ENCODE results near the gene SERPINB6. TPM values are rescaled to one million over a fixed set of nuclear protein-coding genes. Genes with fewer than 3 reads are reported as not detected.
"Not testable (repeated sequence)": the region's sequence is repeated elsewhere in the genome, so short reads cannot be mapped to it uniquely, and the experiment has no call there.

The SERPINB6 gene
- total RNA-seq: 31.8 TPM

- ATAC-seq (peak; percentile 88), DNase-seq (ENCODE audit: low spot score) (peak; percentile 93)
Measured at GRCh38 chr6:2971420-2972218, at the start of gene SERPINB6. TSS of gene SERPINB6 (minus strand) at chr6:2971567. CDS start at chr6:2959332, 12,235 bp downstream.

- no peak for DNase-seq (ENCODE audit: low spot score)
- ATAC-seq: no peak
Measured at GRCh38 chr6:3019749-3020320, 48.5 kb upstream of the SERPINB6 start.

- DNase-seq (ENCODE audit: low spot score) (no peak), ATAC-seq (no peak)
Measured at GRCh38 chr6:3019065-3019464, 47.7 kb upstream of the SERPINB6 start.

- ATAC-seq (no peak), DNase-seq (ENCODE audit: low spot score) (peak; percentile 40)
Measured at GRCh38 chr6:3017304-3017703, 45.9 kb upstream of the SERPINB6 start.

- DNase-seq (ENCODE audit: low spot score) (peak; percentile 39), ATAC-seq (no peak)
Measured at GRCh38 chr6:3016473-3017280, 45.3 kb upstream of the SERPINB6 start.

- DNase-seq (ENCODE audit: low spot score) (peak; percentile 42), ATAC-seq (no peak)
Measured at GRCh38 chr6:3015144-3015543, 43.8 kb upstream of the SERPINB6 start.

GRCh38 chr6:3014675-3015066 is 43.3 kb upstream of the SERPINB6 start:
- no peak for ATAC-seq
- DNase-seq (ENCODE audit: low spot score): no peak

GRCh38 chr6:3013901-3014674 is 42.7 kb upstream of the SERPINB6 start:
- ATAC-seq (no peak), DNase-seq (ENCODE audit: low spot score) (peak; percentile 41)

GRCh38 chr6:3013486-3013885 is 42.1 kb upstream of the SERPINB6 start:
- ATAC-seq: peak; percentile 70
- DNase-seq (ENCODE audit: low spot score): peak; percentile 59

- DNase-seq (ENCODE audit: low spot score) (no peak), ATAC-seq (no peak)
Measured at GRCh38 chr6:3011592-3011991, 40.2 kb upstream of the SERPINB6 start.

- DNase-seq (ENCODE audit: low spot score): no peak
- ATAC-seq: no peak
Measured at GRCh38 chr6:3011158-3011557, 39.8 kb upstream of the SERPINB6 start.

- DNase-seq (ENCODE audit: low spot score) (no peak), ATAC-seq (no peak)
Measured at GRCh38 chr6:3009930-3010329, 38.6 kb upstream of the SERPINB6 start.

GRCh38 chr6:3008712-3009265 is 37.4 kb upstream of the SERPINB6 start:
- ATAC-seq: not testable (repeated sequence)

GRCh38 chr6:3007571-3007970 is 36.2 kb upstream of the SERPINB6 start:
- DNase-seq (ENCODE audit: low spot score): no peak

More at GRCh38 chr6:3008712-3009265, 37.4 kb upstream of the SERPINB6 start:
- DNase-seq (ENCODE audit: low spot score): not testable (repeated sequence)

GRCh38 chr6:3006476-3006875 is 35.1 kb upstream of the SERPINB6 start:
- DNase-seq (ENCODE audit: low spot score) (no peak), ATAC-seq (no peak)

More at GRCh38 chr6:3007571-3007970, 36.2 kb upstream of the SERPINB6 start:
- no peak for ATAC-seq

- DNase-seq (ENCODE audit: low spot score): peak; percentile 38
- ATAC-seq: no peak
Measured at GRCh38 chr6:3005874-3006273, 34.5 kb upstream of the SERPINB6 start.

GRCh38 chr6:3005077-3005476 is 33.7 kb upstream of the SERPINB6 start:
- no peak for ATAC-seq
- no peak for DNase-seq (ENCODE audit: low spot score)

GRCh38 chr6:3003226-3003625 is 31.9 kb upstream of the SERPINB6 start:
- DNase-seq (ENCODE audit: low spot score): peak; percentile 24
- not testable (repeated sequence) for ATAC-seq

- ATAC-seq: peak; percentile 0
- DNase-seq (ENCODE audit: low spot score): peak; percentile 48
Measured at GRCh38 chr6:3001773-3002293, 30.5 kb upstream of the SERPINB6 start.

- ATAC-seq: no peak
- peak; percentile 65 for DNase-seq (ENCODE audit: low spot score)
Measured at GRCh38 chr6:3001146-3001772, 29.9 kb upstream of the SERPINB6 start.

Measured in left lobe of liver (tissue), 2 donors.